H1 (cell line): ENCODE data around the gene TGFB2. TPM values are rescaled to one million over a fixed set of nuclear protein-coding genes. Genes with fewer than 3 reads are reported as not detected.

Experiments used
- CTCF ChIA-PET: fragments of 300-600 bp; sonication (Branson Sonifier 250); formaldehyde crosslinking; loops from one replicate; lab custom pipeline; 2021; ENCODE audit not compliant: partially characterized antibody; lab: Charles Lee
- POLR2A ChIA-PET: fragments of 300-600 bp; sonication (Branson Sonifier 250); formaldehyde crosslinking; loops from one replicate; lab custom pipeline; 2021; ENCODE audit warnings: inconsistent platforms; ENCODE audit not compliant: partially characterized antibody; lab: Charles Lee
- DNase-seq, 2 experiments: peaks; one replicate each; pipeline versions ENCODE4 v3.0.0 to v3.0.0-alpha.2; 2010 to 2022; ENCODE audit warnings: low spot score in 2 of 2, low read depth in 1 of 2, mixed read lengths in 1 of 2
- FAIRE-seq: peaks from 2 replicates; lab custom pipeline; 2011; peaks lifted over from hg19 to GRCh38; lab: Jason Lieb, UNC
- H2AFZ ChIP-seq: 2 replicates; pipeline ENCODE4 v1.8.1; 2012; ENCODE audit warnings: low read length, inconsistent platforms
- H2AK5ac ChIP-seq: 2 replicates; pipeline ENCODE4 v1.6.1; 2013; ENCODE audit warnings: low read depth, low read length
- H2BK120ac ChIP-seq: replicated peaks from 2 replicates; pipeline ENCODE3; 2013; ENCODE audit warnings: low read depth, low read length, inconsistent platforms
- H2BK12ac ChIP-seq: 2 replicates; pipeline ENCODE4 v1.6.1; 2013; ENCODE audit warnings: low read depth, low read length
- H2BK15ac ChIP-seq: 2 replicates; pipeline ENCODE4 v1.6.1; 2013; ENCODE audit warnings: low read length
- H2BK20ac ChIP-seq: 2 replicates; pipeline ENCODE4 v1.6.1; 2013; ENCODE audit warnings: low read length
- H2BK5ac ChIP-seq: 2 replicates; pipeline ENCODE4 v1.6.1; 2013; ENCODE audit warnings: low read depth, low read length
- H3K14ac ChIP-seq: 2 replicates; pipeline ENCODE4 v1.6.1; 2013; ENCODE audit warnings: inconsistent platforms; ENCODE audit not compliant: insufficient read length
- H3K18ac ChIP-seq: 2 replicates; pipeline ENCODE4 v1.6.1; 2013; ENCODE audit warnings: low read length; ENCODE audit errors: extremely low read depth
- H3K23ac ChIP-seq: 2 replicates; pipeline ENCODE4 v1.6.1; 2013; ENCODE audit warnings: inconsistent platforms; ENCODE audit not compliant: insufficient read length
- H3K23me2 ChIP-seq: 2 replicates; pipeline ENCODE4 v1.6.1; 2013; ENCODE audit warnings: low read depth, low read length
- H3K27ac ChIP-seq: 2 replicates; pipeline ENCODE4 v1.6.1; 2011; ENCODE audit warnings: low read depth, low read length, inconsistent platforms
- H3K27me3 ChIP-seq, 4 experiments: replicated peaks in 1 of 4; 1 replicate in 1 of 4; 2 replicates in 3 of 4; pipeline versions ENCODE4 v1.6.1 to v1.8.1; 2011 to 2013; ENCODE audit warnings: low read length in 3 of 4, mild to moderate bottlenecking in 3 of 4, inconsistent platforms in 2 of 4, mixed read lengths in 2 of 4, moderate library complexity in 1 of 4; ENCODE audit not compliant: control insufficient read depth in 3 of 4, insufficient read depth in 3 of 4; ENCODE audit errors: extremely low read depth in 1 of 4
- H3K36me3 ChIP-seq, 4 experiments: 2 replicates each; pipeline versions ENCODE4 v1.6.1 to v1.8.1; 2011 to 2013; ENCODE audit warnings: mild to moderate bottlenecking in 4 of 4, low read length in 3 of 4, moderate library complexity in 2 of 4, control low read depth in 1 of 4, inconsistent platforms in 1 of 4; ENCODE audit not compliant: insufficient read depth in 4 of 4, control insufficient read depth in 2 of 4
- H3K4ac ChIP-seq: replicated peaks from 2 replicates; pipeline ENCODE3; 2013; ENCODE audit warnings: low read length, low read depth, mixed read lengths, inconsistent platforms; ENCODE audit not compliant: insufficient read length
- H3K4me1 ChIP-seq, 4 experiments: replicated peaks in 1 of 4; 1 replicate in 1 of 4; 2 replicates in 3 of 4; pipeline versions ENCODE4 v1.6.1 to v1.8.1; 2011 to 2013; ENCODE audit warnings: low read length in 3 of 4, inconsistent platforms in 2 of 4, mixed read lengths in 1 of 4; ENCODE audit not compliant: insufficient read depth in 4 of 4, control insufficient read depth in 3 of 4
- H3K4me2 ChIP-seq, 2 experiments: 2 replicates each; pipeline versions ENCODE4 v1.6.1 to v1.8.1; 2011 to 2013; ENCODE audit warnings: low read depth in 2 of 2, low read length in 2 of 2, control low read depth in 1 of 2, inconsistent platforms in 1 of 2, mild to moderate bottlenecking in 1 of 2; ENCODE audit not compliant: insufficient read depth in 1 of 2
- H3K4me3 ChIP-seq, 4 experiments: fragments of 200-600, 300-600 bp in 1 of 4; sonication (generic), shearing (Covaris generic), sonication (Bioruptor Twin) in 1 of 4; 2 replicates each; pipeline versions ENCODE4 v1.5.1 to v1.8.1; 2011 to 2016; ENCODE audit warnings: low read length in 4 of 4, low read depth in 3 of 4, control low read depth in 2 of 4, inconsistent platforms in 2 of 4, mild to moderate bottlenecking in 2 of 4, mixed read lengths in 1 of 4, moderate library complexity in 1 of 4; ENCODE audit not compliant: insufficient read depth in 2 of 4; ENCODE audit errors: extremely low read depth in 1 of 4
- H3K56ac ChIP-seq: replicated peaks from 2 replicates; pipeline ENCODE3; 2013; ENCODE audit warnings: low read depth, mild to moderate bottlenecking, mixed read lengths, low read length, inconsistent platforms; ENCODE audit not compliant: insufficient read length
- H3K79me1 ChIP-seq: 2 replicates; pipeline ENCODE4 v1.6.1; 2013; ENCODE audit warnings: low read depth, low read length, control low read depth
- H3K79me2 ChIP-seq, 2 experiments: 2 replicates each; pipeline versions ENCODE4 v1.6.1 to v1.8.1; 2012 to 2013; ENCODE audit warnings: low read length in 2 of 2, mild to moderate bottlenecking in 2 of 2, inconsistent platforms in 1 of 2; ENCODE audit not compliant: insufficient read depth in 2 of 2, control insufficient read depth in 1 of 2
- H3K9ac ChIP-seq, 4 experiments: replicated peaks in 1 of 4; 1 replicate in 1 of 4; 2 replicates in 3 of 4; pipeline versions ENCODE4 v1.6.1 to v1.8.1; 2011 to 2013; ENCODE audit warnings: low read depth in 3 of 4, low read length in 3 of 4, control low read depth in 2 of 4, mild to moderate bottlenecking in 2 of 4, moderate library complexity in 2 of 4, inconsistent platforms in 1 of 4; ENCODE audit errors: extremely low read depth in 1 of 4
- H3K9me3 ChIP-seq, 2 experiments: 2 replicates each; pipeline versions ENCODE4 v1.6.1 to v1.8.1; 2012 to 2013; ENCODE audit warnings: mild to moderate bottlenecking in 2 of 2, moderate library complexity in 2 of 2, control low read depth in 1 of 2, inconsistent platforms in 1 of 2, low read depth in 1 of 2, low read length in 1 of 2, mixed read lengths in 1 of 2; ENCODE audit not compliant: insufficient read depth in 2 of 2
- H4K20me1 ChIP-seq, 2 experiments: replicated peaks in 1 of 2; 2 replicates each; pipeline versions ENCODE3 to v1.8.1; 2011 to 2013; ENCODE audit warnings: inconsistent platforms in 2 of 2, low read length in 2 of 2, mild to moderate bottlenecking in 1 of 2; ENCODE audit not compliant: insufficient read depth in 2 of 2, control insufficient read depth in 1 of 2
- H4K5ac ChIP-seq: 2 replicates; pipeline ENCODE4 v1.6.1; 2013; ENCODE audit warnings: low read length, low read depth, mixed read lengths, inconsistent platforms; ENCODE audit not compliant: insufficient read length
- H4K8ac ChIP-seq: 2 replicates; pipeline ENCODE4 v1.8.0; 2013; ENCODE audit warnings: mild to moderate bottlenecking, moderate library complexity, low read length, inconsistent platforms; ENCODE audit not compliant: insufficient read depth; ENCODE audit errors: extremely low read depth
- H4K91ac ChIP-seq: replicated peaks from 2 replicates; pipeline ENCODE3; 2013; ENCODE audit warnings: low read length, mixed read lengths, inconsistent platforms; ENCODE audit not compliant: insufficient read length
- E2F6 ChIP-seq: IDR thresholded peaks from 2 replicates; pipeline ENCODE4 v1.6.1; 2012; ENCODE audit warnings: inconsistent platforms
- MAX ChIP-seq: IDR thresholded peaks from 2 replicates; pipeline ENCODE4 v1.6.1; 2012; ENCODE audit warnings: inconsistent platforms
- SIRT6 ChIP-seq: IDR thresholded peaks from one replicate; pipeline ENCODE4 v1.7.1; 2012; ENCODE audit warnings: low read length, inconsistent platforms
- SP2 ChIP-seq: IDR thresholded peaks from 2 replicates; pipeline ENCODE4 v1.6.1; 2012; ENCODE audit warnings: mild to moderate bottlenecking, low read length, inconsistent platforms
- SP4 ChIP-seq: IDR thresholded peaks from 2 replicates; pipeline ENCODE4 v1.6.1; 2012; ENCODE audit warnings: low read length, inconsistent platforms
- SRF ChIP-seq: IDR thresholded peaks from 2 replicates; pipeline ENCODE4 v1.6.1; 2011; ENCODE audit warnings: mild to moderate bottlenecking, low read depth, low read length, moderate library complexity
- YY1 ChIP-seq: IDR thresholded peaks from 2 replicates; pipeline ENCODE4 v1.6.1; 2011; ENCODE audit warnings: low read depth, mild to moderate bottlenecking, low read length
- ZNF274 ChIP-seq: IDR thresholded peaks from 2 replicates; pipeline ENCODE4 v1.7.0; 2012; ENCODE audit warnings: low read length, borderline replicate concordance; ENCODE audit errors: extremely low read depth
- WGBS, 2 experiments: shearing (Covaris generic) in 1 of 2; methylation state at CpG; one replicate each; pipeline versions ENCODE4 v1.1.6 to v1.1.7; 2013 to 2015; ENCODE audit warnings: low lambda C conversion rate in 2 of 2, mixed read lengths in 2 of 2, inconsistent platforms in 1 of 2, low coverage in 1 of 2, missing lambda C conversion rate in 1 of 2; ENCODE audit not compliant: insufficient replicate concordance in 2 of 2, insufficient coverage in 1 of 2, insufficient read length in 1 of 2; ENCODE audit errors: extremely low coverage in 1 of 2, missing lambda C conversion rate in 1 of 2; 5-methylcytosine and 5-hydroxymethylcytosine counted together
- polyA plus RNA-seq, 7 experiments: library from polyadenylated mRNA; depleted of rRNA in 3 of 7; stranded (reverse) in 5 of 7; unstranded in 2 of 7; fragments of >200 nt in 5 of 7; fragments of 200-250 nt in 2 of 7; gene quantifications; 1 replicate in 5 of 7; 2 replicates in 1 of 7; 4 replicates in 1 of 7; pipeline versions ENCODE4 v1.2.1 to v1.2.3, GENCODE V29; 2011 to 2013; ENCODE audit warnings: missing spikeins in 2 of 7, mixed read lengths in 2 of 7
- total RNA-seq: library from RNA; stranded (reverse); fragmentation: NEBNext Ultra II Directional; extraction: Animal tissue kit (Norgen Biotek cat#: 25700); gene quantifications from 2 replicates; pipeline ENCODE4 v1.2.1, GENCODE V29; 2021

The TGFB2 gene
- total and polyA plus RNA-seq, 2 of the 8 experiments (the other 6 are each of a cell fraction or from before 2014, with no cell fraction given), result 0.26 to 0.84 TPM

DNA sequence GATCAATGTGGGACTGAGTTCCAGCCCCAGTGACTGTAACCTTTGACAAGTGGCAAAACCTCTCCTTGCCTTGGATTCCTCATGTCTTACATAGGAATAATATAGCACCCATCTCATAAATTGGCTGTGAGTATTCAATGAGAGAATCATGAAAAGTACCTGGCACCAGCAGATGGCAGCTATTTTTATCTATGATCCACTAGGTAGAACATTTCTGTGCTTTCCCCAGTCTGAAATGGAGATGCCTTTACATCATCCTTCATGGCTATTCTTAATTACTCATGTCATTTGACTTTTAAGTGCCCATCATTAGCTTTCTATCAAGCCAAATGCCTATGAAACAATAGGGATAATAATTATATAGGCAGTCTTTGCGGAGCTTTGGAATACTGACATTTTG lies 130.1 kb downstream of the TGFB2 start:
- H2AK5ac ChIP-seq, result no peak overlapping the region
- no peaks in the 10 kb centered on the region for H3K23me2 ChIP-seq
- no peak overlapping the region for H2BK120ac ChIP-seq
- H2BK20ac ChIP-seq, result no peak overlapping the region
- H3K4me2 ChIP-seq, result no peak overlapping the region
- no peak overlapping the region for H2AFZ ChIP-seq
- H4K5ac ChIP-seq, result no peak overlapping the region
- POLR2A ChIA-PET, result no interaction called here
- no peaks in the 10 kb centered on the region for H3K27me3 ChIP-seq
- CTCF ChIA-PET, result interaction anchor here (1.1 to 1.2 kb wide), 3 partner anchors 30 to 73 kb away, joined by 3 read pairs; no protein-coding TSS in a partner anchor
- no peak overlapping the region for H3K4me3 ChIP-seq
- H2BK15ac ChIP-seq, result no peak overlapping the region
- H3K18ac ChIP-seq, result no peak overlapping the region
- H3K4ac ChIP-seq, result no peak overlapping the region
- no peaks in the 10 kb centered on the region for H3K36me3 ChIP-seq
- H4K20me1 ChIP-seq, result no peaks in the 10 kb centered on the region
- no peak for TF ChIP-seq SP4
- no peak for TF ChIP-seq MAX
- no peak for TF ChIP-seq SIRT6
- TF ChIP-seq YY1, result no peak
- TF ChIP-seq E2F6, result no peak
- no peak for TF ChIP-seq ZNF274
- no peak for TF ChIP-seq SRF
- no peak for TF ChIP-seq SP2
- DNase-seq, result no peak
- H3K14ac ChIP-seq, result no peak overlapping the region
- H3K23ac ChIP-seq, result no peak overlapping the region
- H4K8ac ChIP-seq, result no peak overlapping the region
- no peak overlapping the region for H3K9ac ChIP-seq
- no peak overlapping the region for H3K27ac ChIP-seq
- H4K91ac ChIP-seq, result no peak overlapping the region
- no peaks in the 10 kb centered on the region for H3K9me3 ChIP-seq
- FAIRE-seq, result no peak
- no peak overlapping the region for H2BK5ac ChIP-seq
- no peaks in the 10 kb centered on the region for H3K79me2 ChIP-seq
- H3K4me1 ChIP-seq, result no peaks in the 10 kb centered on the region
- H3K56ac ChIP-seq, result no peak overlapping the region
- 94% methylated on average over 1 of the region's 1 CpG; no CpG with 5 or more reads in 1 of the 2 experiments for WGBS, 2 experiments
- no peaks in the 10 kb centered on the region for H3K79me1 ChIP-seq
- H2BK12ac ChIP-seq, result no peak overlapping the region
